H9 (cell line): ENCODE measurements around the gene MACROD1. TPM values are rescaled to one million over a fixed set of nuclear protein-coding genes. Genes with fewer than 3 reads are reported as not detected.

Source experiments
- DNase-seq: peaks from one replicate; pipeline ENCODE4 v3.0.0-alpha.2; 2017
- H2AFZ ChIP-seq: one replicate; pipeline ENCODE4 v1.6.1; 2013; ENCODE audit warnings: mild to moderate bottlenecking, low read length, control low read depth, moderate library complexity
- H2AK5ac ChIP-seq: 2 replicates; pipeline ENCODE4 v1.6.1; 2013; ENCODE audit warnings: low read length, control low read depth, mixed read lengths; ENCODE audit not compliant: insufficient read length
- H2BK120ac ChIP-seq: one replicate; pipeline ENCODE4 v1.6.1; 2013; ENCODE audit warnings: low read depth, mild to moderate bottlenecking, low read length, control low read depth, inconsistent platforms; ENCODE audit not compliant: poor library complexity, severe bottlenecking
- H2BK12ac ChIP-seq: 2 replicates; pipeline ENCODE4 v1.6.1; 2013; ENCODE audit warnings: low read length, control low read depth, mixed read lengths, low read depth; ENCODE audit not compliant: insufficient read length
- H2BK15ac ChIP-seq: 2 replicates; pipeline ENCODE4 v1.6.1; 2013; ENCODE audit warnings: low read depth, low read length, control low read depth
- H2BK20ac ChIP-seq: one replicate; pipeline ENCODE4 v1.6.1; 2013; ENCODE audit warnings: low read depth, mild to moderate bottlenecking, low read length, control low read depth, inconsistent platforms; ENCODE audit not compliant: poor library complexity, severe bottlenecking
- H2BK5ac ChIP-seq: 2 replicates; pipeline ENCODE4 v1.6.1; 2013; ENCODE audit warnings: low read length, control low read depth, mixed read lengths; ENCODE audit not compliant: insufficient read length
- H3K14ac ChIP-seq: 2 replicates; pipeline ENCODE4 v1.6.1; 2013; ENCODE audit warnings: low read length, control low read depth; ENCODE audit not compliant: insufficient read depth
- H3K18ac ChIP-seq: 2 replicates; pipeline ENCODE4 v1.6.1; 2013; ENCODE audit warnings: low read depth, mild to moderate bottlenecking, mixed read lengths, low read length, control low read depth; ENCODE audit not compliant: insufficient read length
- H3K23ac ChIP-seq: 2 replicates; pipeline ENCODE4 v1.6.1; 2013; ENCODE audit warnings: low read length, control low read depth, mixed read lengths, low read depth; ENCODE audit not compliant: insufficient read length
- H3K23me2 ChIP-seq: 2 replicates; pipeline ENCODE4 v1.6.1; 2013; ENCODE audit warnings: low read depth, mild to moderate bottlenecking, mixed read lengths, low read length, control low read depth; ENCODE audit not compliant: insufficient read length, poor library complexity, severe bottlenecking
- H3K27ac ChIP-seq: 2 replicates; pipeline ENCODE4 v1.5.1; 2013; ENCODE audit warnings: low read length, control low read depth, mixed read lengths, low read depth; ENCODE audit not compliant: insufficient read length
- H3K27me3 ChIP-seq: 2 replicates; pipeline ENCODE4 v1.6.1; 2013; ENCODE audit warnings: low read length, control low read depth, inconsistent platforms; ENCODE audit not compliant: insufficient read depth
- H3K4ac ChIP-seq: 2 replicates; pipeline ENCODE4 v1.6.1; 2013; ENCODE audit warnings: low read depth, mild to moderate bottlenecking, control low read depth, inconsistent platforms, low read length, moderate library complexity
- H3K4me1 ChIP-seq: 2 replicates; pipeline ENCODE4 v1.6.1; 2013; ENCODE audit warnings: low read length, control low read depth, inconsistent platforms; ENCODE audit not compliant: insufficient read depth
- H3K4me2 ChIP-seq: 2 replicates; pipeline ENCODE4 v1.6.1; 2013; ENCODE audit warnings: low read length, control low read depth, mixed read lengths; ENCODE audit not compliant: insufficient read length, insufficient read depth
- H3K56ac ChIP-seq: 2 replicates; pipeline ENCODE4 v1.6.1; 2013; ENCODE audit warnings: low read depth, mild to moderate bottlenecking, mixed read lengths, low read length, control low read depth; ENCODE audit not compliant: insufficient read length
- H3K79me1 ChIP-seq: 2 replicates; pipeline ENCODE4 v1.6.1; 2013; ENCODE audit warnings: low read depth, mild to moderate bottlenecking, moderate library complexity, low read length, control low read depth, inconsistent platforms; ENCODE audit not compliant: insufficient read depth, poor library complexity, severe bottlenecking
- H3K79me2 ChIP-seq: 2 replicates; pipeline ENCODE4 v1.6.1; 2013; ENCODE audit warnings: low read length, control low read depth, inconsistent platforms; ENCODE audit not compliant: insufficient read depth
- H3K9ac ChIP-seq: 2 replicates; pipeline ENCODE4 v1.6.1; 2013; ENCODE audit warnings: low read length, control low read depth, mixed read lengths; ENCODE audit not compliant: insufficient read length; ENCODE audit errors: extremely low read depth
- H3K9me3 ChIP-seq: one replicate; pipeline ENCODE4 v1.6.1; 2013; ENCODE audit warnings: low read depth, low read length, inconsistent platforms; ENCODE audit not compliant: control insufficient read depth
- H3T11ph ChIP-seq: one replicate; pipeline ENCODE4 v1.6.1; 2013; ENCODE audit warnings: mild to moderate bottlenecking, low read length, control low read depth, inconsistent platforms
- H4K20me1 ChIP-seq: one replicate; pipeline ENCODE4 v1.6.1; 2013; ENCODE audit not compliant: control insufficient read depth, insufficient read length, insufficient read depth
- H4K5ac ChIP-seq: 2 replicates; pipeline ENCODE4 v1.6.1; 2013; ENCODE audit warnings: low read depth, mild to moderate bottlenecking, mixed read lengths, low read length, control low read depth; ENCODE audit not compliant: insufficient read length
- H4K8ac ChIP-seq: replicated peaks from 2 replicates; pipeline ENCODE4 v1.6.1; 2013; ENCODE audit warnings: low read length, control low read depth, mixed read lengths, low read depth; ENCODE audit not compliant: insufficient read length
- H4K91ac ChIP-seq: 2 replicates; pipeline ENCODE4 v1.6.1; 2013; ENCODE audit warnings: low read depth, mild to moderate bottlenecking, moderate library complexity, mixed read lengths, low read length, control low read depth; ENCODE audit not compliant: insufficient read length
- H3K27ac Mint-ChIP-seq, 3 experiments: 2 replicates in 2 of 3; 3 replicates in 1 of 3; pipeline ENCODE4 v1.8.0; 2020 to 2021; ENCODE audit warnings: mixed read lengths in 3 of 3, mild to moderate bottlenecking in 1 of 3, moderate library complexity in 1 of 3
- H3K27me3 Mint-ChIP-seq: 2 replicates; pipeline ENCODE4 v1.8.0; 2021; ENCODE audit warnings: low read depth, mild to moderate bottlenecking, moderate library complexity, mixed read lengths
- H3K36me3 Mint-ChIP-seq, 3 experiments: 2 replicates in 2 of 3; 3 replicates in 1 of 3; pipeline ENCODE4 v1.8.0; 2020 to 2021; ENCODE audit warnings: low read depth in 3 of 3, mixed read lengths in 3 of 3; ENCODE audit not compliant: insufficient read depth in 1 of 3
- H3K4me1 Mint-ChIP-seq, 2 experiments: 2 replicates each; pipeline ENCODE4 v1.8.0; 2020; ENCODE audit warnings: mixed read lengths in 2 of 2
- H3K4me3 Mint-ChIP-seq, 2 experiments: 2 replicates in 1 of 2; 3 replicates in 1 of 2; pipeline ENCODE4 v1.8.0; 2020 to 2021; ENCODE audit warnings: mild to moderate bottlenecking in 2 of 2, mixed read lengths in 2 of 2, moderate library complexity in 1 of 2
- H3K9me3 Mint-ChIP-seq, 2 experiments: 2 replicates in 1 of 2; 3 replicates in 1 of 2; pipeline ENCODE4 v1.8.0; 2020; ENCODE audit warnings: mild to moderate bottlenecking in 2 of 2, mixed read lengths in 2 of 2, moderate library complexity in 1 of 2
- CTCF ChIP-seq: fragments of 200-600 bp; sonication (generic); conservative IDR thresholded peaks from 3 replicates; pipeline ENCODE4 v1.8.0; 2021; ENCODE audit warnings: antibody characterized with exemption, mild to moderate bottlenecking
- WGBS: extraction: QIAGEN DNeasy Blood & Tissue Kit; methylation state at CpG from one replicate; pipeline ENCODE4 v1.1.7; 2013; ENCODE audit warnings: missing lambda C conversion rate, low lambda C conversion rate, mixed read lengths; ENCODE audit not compliant: insufficient read length; ENCODE audit errors: extremely low coverage; 5-methylcytosine and 5-hydroxymethylcytosine counted together
- total RNA-seq: library from RNA; stranded (reverse); gene quantifications from 2 replicates; pipeline ENCODE4 v1.2.1, GENCODE V29; 2021

Gene MACROD1
- total RNA-seq, 1 experiment from 2014 or later = 21.2 TPM

- H3K27ac ChIP-seq = no peak overlapping the region
- H4K91ac ChIP-seq = no peak overlapping the region
- TF ChIP-seq CTCF = peak; percentile 77
- no peak overlapping the region for H2BK120ac ChIP-seq
- no peaks in the 10 kb centered on the region for H3K23me2 ChIP-seq
- H3K9me3 ChIP-seq = no peaks in the 10 kb centered on the region
- no peak overlapping the region for H3K4me2 ChIP-seq
- H2AK5ac ChIP-seq = no peak overlapping the region
- H2BK12ac ChIP-seq = no peak overlapping the region
- peak; percentile 84 for DNase-seq
- no peak overlapping the region for H3T11ph ChIP-seq
- no peaks in the 10 kb centered on the region for H3K79me2 ChIP-seq
- H3K56ac ChIP-seq = no peak overlapping the region
- no peaks in the 10 kb centered on the region; the same call in 1 of the 2 replicates for H3K4me1 ChIP-seq
- H2BK5ac ChIP-seq = no peak overlapping the region
- no peaks in the 10 kb centered on the region; the same call in 1 of the 2 replicates for H3K27me3 ChIP-seq
- Mint-ChIP-seq H3K27ac (no peak overlapping the region; a peak in 2 of 7 replicates), H3K9me3 (no peaks in the 10 kb centered on the region), H3K36me3 (no peaks in the 10 kb centered on the region), H3K4me1 (peaks cover 14 to 45% of the 10 kb centered on the region in 2 experiments), H3K4me3 (no peak overlapping the region; a peak in 1 of 5 replicates), H3K27me3 (peaks cover 57% of the 10 kb centered on the region)
- no peak overlapping the region for H4K5ac ChIP-seq
- H2BK20ac ChIP-seq = no peak overlapping the region
- no peak overlapping the region for H3K14ac ChIP-seq
- no peak overlapping the region for H2BK15ac ChIP-seq
- WGBS = no CpG with 5 or more reads among the region's 26 CpGs
- H3K18ac ChIP-seq = no peak overlapping the region
- H2AFZ ChIP-seq = no peak overlapping the region
- H3K9ac ChIP-seq = no peak overlapping the region
- H4K8ac ChIP-seq = no peak overlapping the region
- no peaks in the 10 kb centered on the region for H3K79me1 ChIP-seq
- H4K20me1 ChIP-seq = no peaks in the 10 kb centered on the region
- no peak overlapping the region for H3K4ac ChIP-seq
- H3K23ac ChIP-seq = no peak overlapping the region
Observed at GRCh38 chr11:64088162-64089026, 77.5 kb downstream of the MACROD1 start.
